HepG2 (cell line): ENCODE data around the gene PRCD. TPM values are rescaled to one million over a fixed set of nuclear protein-coding genes. Genes with fewer than 3 reads are reported as not detected.

Experiments used
- DPF2 ChIP-seq: sonication (generic); formaldehyde crosslinking; IDR thresholded peaks from 2 replicates; pipeline ENCODE4 v1.4.0; 2020; ENCODE audit warnings: mild to moderate bottlenecking, low read depth, missing genetic modification reagents, borderline replicate concordance
- EZH2 ChIP-seq: conservative IDR thresholded peaks from 2 replicates; pipeline ENCODE4 v1.6.1; 2012; ENCODE audit warnings: mild to moderate bottlenecking, low read depth, low read length, moderate library complexity
- HMGXB4 ChIP-seq, 2 experiments: sonication (generic) in 1 of 2; formaldehyde crosslinking in 1 of 2; IDR thresholded peaks; 2 replicates each; pipeline versions ENCODE4 v1.4.0 to v1.6.1; 2018 to 2020; ENCODE audit warnings: missing genetic modification reagents in 2 of 2, borderline replicate concordance in 1 of 2, low read depth in 1 of 2, mild to moderate bottlenecking in 1 of 2, missing biosample characterization in 1 of 2
- HNRNPUL1 ChIP-seq: fragments of 200-400 bp; formaldehyde crosslinking; IDR thresholded peaks from 2 replicates; pipeline ENCODE4 v1.6.1; 2017; ENCODE audit warnings: low read depth, mild to moderate bottlenecking, low read length, moderate library complexity
- ISL2 ChIP-seq: sonication (generic); formaldehyde crosslinking; IDR thresholded peaks from 2 replicates; pipeline ENCODE4 v1.5.0; 2020; ENCODE audit warnings: missing genetic modification reagents
- ISX ChIP-seq: sonication (generic); formaldehyde crosslinking; conservative IDR thresholded peaks from 2 replicates; pipeline ENCODE4 v1.5.0; 2020; ENCODE audit warnings: missing genetic modification reagents
- MTA1 ChIP-seq: sonication (generic); formaldehyde crosslinking; IDR thresholded peaks from 2 replicates; pipeline ENCODE4 v1.4.0; 2020; ENCODE audit warnings: missing genetic modification reagents, mild to moderate bottlenecking, borderline replicate concordance
- POLR2AphosphoS5 ChIP-seq: IDR thresholded peaks from 2 replicates; pipeline ENCODE4 v1.6.1; 2012; ENCODE audit warnings: low read depth, low read length
- REL ChIP-seq: sonication (generic); formaldehyde crosslinking; conservative IDR thresholded peaks from 2 replicates; pipeline ENCODE4 v1.8.0; 2022; ENCODE audit warnings: mild to moderate bottlenecking, missing genetic modification reagents, moderate library complexity
- THAP7 ChIP-seq: sonication (generic); formaldehyde crosslinking; IDR thresholded peaks from 2 replicates; pipeline ENCODE4 v1.8.1; 2023; ENCODE audit warnings: mild to moderate bottlenecking, missing genetic modification reagents
- ZBTB7A ChIP-seq: sonication (generic); formaldehyde crosslinking; IDR thresholded peaks from 2 replicates; pipeline ENCODE4 v1.8.0; 2022; ENCODE audit warnings: mild to moderate bottlenecking, missing genetic modification reagents
- ZFP37 ChIP-seq: sonication (generic); formaldehyde crosslinking; IDR thresholded peaks from 2 replicates; pipeline ENCODE4 v1.4.0; 2020; ENCODE audit warnings: missing genetic modification reagents, borderline replicate concordance
- ZNF407 ChIP-seq: sonication (generic); formaldehyde crosslinking; IDR thresholded peaks from one replicate; pipeline ENCODE4 v1.5.1; 2020; ENCODE audit warnings: mild to moderate bottlenecking, missing genetic modification reagents; ENCODE audit errors: not compliant biosample characterization
- ZNF530 ChIP-seq: sonication (generic); formaldehyde crosslinking; IDR thresholded peaks from 2 replicates; pipeline ENCODE4 v1.5.0; 2020; ENCODE audit warnings: low read depth, mild to moderate bottlenecking, missing genetic modification reagents
- polyA plus RNA-seq, 8 experiments: library from polyadenylated mRNA; depleted of rRNA in 3 of 8; stranded (reverse) in 7 of 8; unstranded in 1 of 8; fragments of >200 nt; fragmentation: Illumina TruSeq in 4 of 8; extraction: Trizol in 4 of 8; gene quantifications; 2 replicates each; pipeline versions ENCODE4 v1.2.1 to v1.2.3, GENCODE V29; 2011 to 2016; ENCODE audit warnings: low read depth in 4 of 8, missing spikeins in 1 of 8, mixed read lengths in 1 of 8; ENCODE audit not compliant: insufficient read depth in 1 of 8
- total RNA-seq, 5 experiments: library from RNA; depleted of rRNA; stranded (reverse); fragments of >200 nt; fragmentation: Illumina TruSeq; extraction: Trizol; gene quantifications; 2 replicates each; pipeline ENCODE4 v1.2.3, GENCODE V29; 2016; ENCODE audit warnings: low read depth in 1 of 5

PRCD gene
- total and polyA plus RNA-seq, 2 of the 13 experiments (the other 11 are each of a cell fraction or from before 2014, with no cell fraction given), result 0.51 TPM; not detected in 1

- TF ChIP-seq ZNF407 (CRISPR knock-in tag), result no peak
- no peak for TF ChIP-seq REL (CRISPR knock-in tag)
- no peak for TF ChIP-seq ZNF530 (CRISPR knock-in tag)
- TF ChIP-seq EZH2, result no peak
- TF ChIP-seq HNRNPUL1, result no peak
- no peak for TF ChIP-seq THAP7 (CRISPR knock-in tag)
- no peak for TF ChIP-seq ISX (CRISPR knock-in tag)
- TF ChIP-seq ZBTB7A (CRISPR knock-in tag), result no peak
- 0 out of 2 replicates have a peak, but pooled peaks have one; percentile 33 for TF ChIP-seq ISL2 (CRISPR knock-in tag)
- TF ChIP-seq POLR2AphosphoS5, result no peak
- TF ChIP-seq MTA1, result peak; percentile 55; the same call in 1 of the 2 replicates
- no peak for TF ChIP-seq DPF2
- peak; percentile 16 to 87; a peak in 2 of 4 replicates for TF ChIP-seq HMGXB4 (CRISPR knock-in tag; IDR thresholded peaks at IDR 0.05; ENCODE audit: borderline replicate concordance in 1 of 2, low read depth in 1 of 2)
- no peak for TF ChIP-seq ZFP37 (CRISPR knock-in tag)
These were observed 46.1 kb downstream of the PRCD start, which contains the start of gene ST6GALNAC2 (continued) for GRCh38 chr17:76585649-76586593.
